Loucy (cell line): ENCODE results near the gene CLSTN2.

Experiments
- H2AFZ ChIP-seq: fragments of 200-600 bp; sonication (generic); 2 replicates; pipeline ENCODE4 v1.6.0; 2016; ENCODE audit warnings: antibody characterized with exemption, mild to moderate bottlenecking, low read length, moderate library complexity
- H3F3A ChIP-seq: fragments of 200-600 bp; 2 replicates; pipeline ENCODE4 v1.6.0; 2016; ENCODE audit warnings: antibody characterized with exemption, low read depth, mild to moderate bottlenecking
- H3K27me3 ChIP-seq: fragments of 200-600 bp; sonication (generic); 2 replicates; pipeline ENCODE4 v1.6.1; 2014; ENCODE audit warnings: low read length, mild to moderate bottlenecking; ENCODE audit not compliant: insufficient read depth, poor library complexity, severe bottlenecking
- H3K36me3 ChIP-seq: fragments of 200-600 bp; sonication (generic); 2 replicates; pipeline ENCODE4 v1.6.1; 2016; ENCODE audit warnings: low read length; ENCODE audit not compliant: insufficient read depth
- H3K4me1 ChIP-seq: fragments of 200-600 bp; sonication (generic); 2 replicates; pipeline ENCODE4 v1.5.1; 2014; ENCODE audit warnings: low read length, mild to moderate bottlenecking; ENCODE audit not compliant: insufficient read depth, poor library complexity, severe bottlenecking
- H3K4me2 ChIP-seq: fragments of 200-600 bp; sonication (generic); 2 replicates; pipeline ENCODE4 v1.6.0; 2014; ENCODE audit warnings: antibody characterized with exemption, low read length, low read depth, mild to moderate bottlenecking; ENCODE audit not compliant: poor library complexity, severe bottlenecking
- H3K4me3 ChIP-seq: fragments of 200-600 bp; sonication (generic); 2 replicates; pipeline ENCODE4 v1.5.1; 2014; ENCODE audit warnings: low read length, mild to moderate bottlenecking, mixed read lengths; ENCODE audit not compliant: poor library complexity, severe bottlenecking
- H3K79me2 ChIP-seq: fragments of 200-600 bp; sonication (generic); 2 replicates; pipeline ENCODE4 v1.6.1; 2014; ENCODE audit warnings: low read length; ENCODE audit not compliant: insufficient read depth
- H3K9ac ChIP-seq: fragments of 200-600 bp; sonication (generic); 2 replicates; pipeline ENCODE4 v1.6.0; 2014; ENCODE audit warnings: mild to moderate bottlenecking, low read depth, low read length, moderate library complexity; ENCODE audit not compliant: poor library complexity, severe bottlenecking
- H3K9me2 ChIP-seq: fragments of 200-600 bp; sonication (generic); replicated peaks from 2 replicates; pipeline ENCODE4 v1.6.1; 2016; ENCODE audit warnings: low read depth, low read length, mixed read lengths
- H3K9me3 ChIP-seq: fragments of 200-600 bp; sonication (generic); 2 replicates; pipeline ENCODE4 v1.6.1; 2014; ENCODE audit warnings: mild to moderate bottlenecking, antibody characterized with exemption, low read length, low read depth; ENCODE audit not compliant: insufficient read depth
- H4K20me1 ChIP-seq: fragments of 200-600 bp; sonication (generic); 2 replicates; pipeline ENCODE4 v1.6.0; 2014; ENCODE audit warnings: antibody characterized with exemption, low read length, mild to moderate bottlenecking; ENCODE audit not compliant: insufficient read depth, poor library complexity, severe bottlenecking
- CTCF ChIP-seq: fragments of 200-600 bp; sonication (generic); conservative IDR thresholded peaks from 2 replicates; pipeline ENCODE4 v1.5.1; 2014; ENCODE audit warnings: mild to moderate bottlenecking, antibody characterized with exemption, low read length
- EZH2phosphoT487 ChIP-seq: fragments of 200-600 bp; IDR thresholded peaks from 2 replicates; pipeline ENCODE4 v1.6.1; 2018; ENCODE audit warnings: antibody characterized with exemption, mild to moderate bottlenecking, moderate library complexity, borderline replicate concordance

Gene CLSTN2

GRCh38 chr3:140094487-140094886 lies 159.5 kb downstream of the CLSTN2 start:
- H4K20me1 ChIP-seq: no peaks in the 10 kb centered on the region
- no peaks in the 10 kb centered on the region for H3K9me2 ChIP-seq
- no peaks in the 10 kb centered on the region for H3K4me1 ChIP-seq
- H3K79me2 ChIP-seq: no peaks in the 10 kb centered on the region
- no peaks in the 10 kb centered on the region for H3F3A ChIP-seq
- no peak overlapping the region for H2AFZ ChIP-seq
- H3K4me2 ChIP-seq: no peak overlapping the region
- H3K27me3 ChIP-seq: no peaks in the 10 kb centered on the region
- no peaks in the 10 kb centered on the region for H3K36me3 ChIP-seq
- TF ChIP-seq EZH2phosphoT487 (no peak), CTCF (no peak)
- no peaks in the 10 kb centered on the region for H3K9me3 ChIP-seq
- H3K4me3 ChIP-seq: no peak overlapping the region
- no peak overlapping the region for H3K9ac ChIP-seq

GRCh38 chr3:140096037-140096436 lies 161.1 kb downstream of the CLSTN2 start:
- Histone ChIP-seq H3K27me3 (no peaks in the 10 kb centered on the region), H3K36me3 (no peaks in the 10 kb centered on the region), H4K20me1 (no peaks in the 10 kb centered on the region), H3K9me3 (no peaks in the 10 kb centered on the region), H3K79me2 (no peaks in the 10 kb centered on the region), H2AFZ (no peak overlapping the region), H3K4me3 (no peak overlapping the region), H3F3A (no peaks in the 10 kb centered on the region), H3K9me2 (no peaks in the 10 kb centered on the region), H3K9ac (no peak overlapping the region), H3K4me2 (no peak overlapping the region), H3K4me1 (no peaks in the 10 kb centered on the region)
- TF ChIP-seq CTCF: no peak
- TF ChIP-seq EZH2phosphoT487: no peak

- TF ChIP-seq CTCF (no peak), EZH2phosphoT487 (no peak)
- Histone ChIP-seq H3K4me1 (no peaks in the 10 kb centered on the region), H3K79me2 (no peaks in the 10 kb centered on the region), H3K9me3 (no peaks in the 10 kb centered on the region), H2AFZ (no peak overlapping the region), H3K36me3 (no peaks in the 10 kb centered on the region), H3F3A (no peaks in the 10 kb centered on the region), H3K9ac (no peak overlapping the region), H3K4me2 (no peak overlapping the region), H4K20me1 (no peaks in the 10 kb centered on the region), H3K9me2 (no peaks in the 10 kb centered on the region), H3K27me3 (no peaks in the 10 kb centered on the region), H3K4me3 (no peak overlapping the region)
Observed at GRCh38 chr3:140097874-140098635, 163.1 kb downstream of the CLSTN2 start.
